ENCODE results near the gene RALY.
A peak's percentile ranks its signal among the peaks of the same experiment; 100 is the strongest.

RALY gene

GRCh38 chr20:33990075-33990474 lies 3.6 kb upstream of the RALY start:
- no peak for DNase-seq

- DNase-seq = no peak
Measured at GRCh38 chr20:33991502-33991901, 2.2 kb upstream of the RALY start.

- no peak for DNase-seq
Measured at GRCh38 chr20:33992145-33992922, 1.4 kb upstream of the RALY start.

- peak; percentile 99 for DNase-seq
Measured at GRCh38 chr20:33992923-33993575, 662 bp upstream of the RALY start.

- peak; percentile 77 for DNase-seq
Measured at GRCh38 chr20:33994222-33994913, 657 bp downstream of the RALY start.

- no peak for DNase-seq
Measured at GRCh38 chr20:33995053-33995831, 1.5 kb downstream of the RALY start.

GRCh38 chr20:33999025-33999649 lies 5.4 kb downstream of the RALY start:
- DNase-seq = peak; percentile 33

- DNase-seq = no peak
Measured at GRCh38 chr20:34001378-34001777, 7.7 kb downstream of the RALY start.

GRCh38 chr20:34004227-34004626 lies 10.5 kb downstream of the RALY start:
- DNase-seq = no peak

- DNase-seq = no peak
Measured at GRCh38 chr20:34004790-34005457, 11.2 kb downstream of the RALY start.

GRCh38 chr20:34006619-34007018 lies 12.9 kb downstream of the RALY start:
- no peak for DNase-seq

- no peak for DNase-seq
Measured at GRCh38 chr20:34008477-34008876, 14.8 kb downstream of the RALY start.

GRCh38 chr20:34010405-34010931 lies 16.8 kb downstream of the RALY start:
- no peak for DNase-seq

GRCh38 chr20:34011275-34011674 lies 17.6 kb downstream of the RALY start:
- no peak for DNase-seq

GRCh38 chr20:34012330-34012729 lies 18.6 kb downstream of the RALY start:
- DNase-seq = no peak

- no peak for DNase-seq
Measured at GRCh38 chr20:34012735-34013134, 19.0 kb downstream of the RALY start.

GRCh38 chr20:34013554-34013953 lies 19.8 kb downstream of the RALY start:
- no peak for DNase-seq

- DNase-seq = no peak
Measured at GRCh38 chr20:34014878-34015277, 21.2 kb downstream of the RALY start.

- no peak for DNase-seq
Measured at GRCh38 chr20:34015401-34016335, 22.0 kb downstream of the RALY start.

- no peak for DNase-seq
Measured at GRCh38 chr20:34016736-34017135, 23.0 kb downstream of the RALY start.

GRCh38 chr20:34017610-34018009 lies 23.9 kb downstream of the RALY start:
- peak; percentile 89 for DNase-seq

Data from HCEC 1CT (cell line).